NOMO-1 treated with dmso at 0.1 percent for 144 hours (cell line): ENCODE results near the gene ARHGEF2.

Experiments used
- DNase-seq: peaks from one replicate; lab custom pipeline; 2025; ENCODE audit not compliant: unreplicated experiment; lab: John Stamatoyannopoulos, UW

Gene ARHGEF2

DNA sequence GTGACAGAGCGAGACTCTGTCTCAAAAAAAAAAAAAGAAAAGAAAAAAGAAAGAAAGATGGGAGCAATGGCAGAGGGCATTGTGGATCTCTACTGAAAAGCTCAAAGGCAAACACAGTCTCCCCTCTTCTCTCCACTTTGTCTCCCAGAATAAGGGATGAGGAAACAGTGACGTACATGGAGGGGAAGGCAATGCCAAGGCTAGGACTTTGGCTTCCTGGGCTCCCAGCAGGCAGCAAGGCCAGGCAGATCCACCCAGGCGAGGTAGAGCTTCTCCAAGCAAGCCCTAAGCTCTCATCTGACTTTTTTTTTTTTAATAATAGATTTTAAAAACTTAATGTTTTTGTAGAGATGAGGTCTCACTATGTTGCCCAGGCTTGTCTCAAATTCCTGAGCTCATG is 4.6 kb downstream of the ARHGEF2 start:
- DNase-seq = no peak

DNA sequence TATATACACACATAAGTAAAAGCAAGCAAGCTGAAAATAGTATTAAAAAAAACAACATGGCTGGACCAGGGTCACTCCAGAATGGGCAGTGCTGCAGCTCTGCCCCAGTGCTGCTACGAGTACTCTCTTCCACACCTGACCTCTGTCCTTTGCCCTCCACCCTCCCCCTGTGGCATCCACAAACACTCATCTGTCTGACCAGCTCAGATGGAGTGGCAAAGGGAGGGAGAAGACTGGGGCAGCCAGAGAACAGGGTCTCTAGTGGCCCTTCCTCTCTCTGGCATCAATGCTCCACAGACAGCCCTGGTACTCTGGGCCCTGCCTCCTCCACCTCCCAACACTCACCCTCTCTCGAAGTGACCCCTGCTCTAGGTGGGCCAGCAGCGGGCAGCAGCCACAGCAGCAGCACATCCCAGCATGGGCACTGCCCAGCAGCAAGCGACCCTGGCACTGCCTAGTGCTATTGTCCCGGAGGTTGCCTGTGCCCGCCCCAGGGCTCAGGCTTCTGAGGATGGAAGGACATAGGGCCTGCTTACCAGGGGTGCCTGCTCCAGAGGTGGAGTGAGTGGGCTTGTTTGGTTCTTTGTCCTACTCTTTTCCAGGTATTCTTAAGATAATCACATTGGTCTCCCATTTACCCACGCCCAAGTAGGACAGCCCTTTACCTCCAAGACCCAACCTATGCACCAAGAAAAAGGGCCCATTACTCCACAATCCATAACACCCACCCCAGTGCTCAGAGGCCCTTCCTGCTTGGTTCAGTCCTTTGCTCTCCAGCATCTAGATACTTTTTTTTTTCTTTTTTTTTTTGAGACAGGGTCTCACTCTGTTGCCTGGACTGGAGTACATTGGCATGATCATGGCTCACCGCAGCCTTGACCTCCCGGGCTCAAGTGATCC is 6.2 kb downstream of the ARHGEF2 start:
- no peak for DNase-seq

DNA sequence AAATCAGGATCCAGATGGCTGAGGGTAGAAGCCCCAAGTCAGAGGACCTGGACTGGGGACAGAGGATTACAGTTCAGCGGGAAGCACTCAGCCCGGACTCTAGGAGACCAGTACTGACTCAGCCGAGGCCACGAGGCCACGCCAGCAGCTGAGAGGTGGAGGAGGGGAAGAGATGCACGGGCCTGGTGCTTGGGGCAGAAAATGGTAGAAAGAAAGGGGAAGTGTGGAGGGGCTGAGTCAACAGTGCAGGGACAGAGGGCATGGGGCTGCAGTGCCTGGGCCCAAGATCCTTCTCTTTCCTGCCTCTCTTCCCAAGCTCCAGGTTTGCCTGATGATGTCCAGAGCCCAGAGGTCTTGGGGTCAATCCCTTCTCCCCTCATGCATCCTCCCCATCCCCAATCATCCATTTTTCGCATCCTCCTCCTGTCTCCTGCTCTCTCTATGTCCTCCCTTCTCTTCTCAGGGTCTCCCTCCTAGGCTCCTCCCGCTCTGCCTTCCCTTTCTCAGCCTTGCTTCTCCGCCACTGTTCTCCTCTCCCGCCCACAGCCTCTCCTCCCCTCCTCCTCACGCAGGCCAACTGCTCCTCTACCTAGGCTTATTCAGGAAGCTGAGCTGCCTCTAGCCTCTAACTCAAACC is 7.7 kb downstream of the ARHGEF2 start:
- peak; percentile 94 for DNase-seq

DNA sequence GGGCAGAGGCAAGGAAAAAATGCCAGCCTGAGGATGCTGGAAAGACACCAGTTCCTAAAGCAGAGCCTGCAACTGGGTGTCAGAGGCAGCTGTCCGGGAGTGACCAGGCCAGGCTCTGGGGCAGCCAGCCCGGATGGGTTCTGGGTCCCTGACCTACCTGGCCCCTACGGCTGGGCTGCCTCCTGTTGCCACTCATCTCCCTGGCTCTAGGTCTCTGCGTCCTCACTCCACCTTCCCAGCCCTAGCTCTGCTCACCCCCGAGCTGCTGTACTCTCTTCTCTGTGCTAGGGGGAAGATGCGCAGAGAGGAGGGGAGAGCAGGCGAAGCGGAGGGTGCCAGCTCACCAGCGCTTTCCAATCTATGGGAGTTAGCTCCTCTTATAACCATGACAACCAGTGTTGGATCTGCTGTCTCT is 9.0 kb downstream of the ARHGEF2 start:
- DNase-seq = no peak

DNA sequence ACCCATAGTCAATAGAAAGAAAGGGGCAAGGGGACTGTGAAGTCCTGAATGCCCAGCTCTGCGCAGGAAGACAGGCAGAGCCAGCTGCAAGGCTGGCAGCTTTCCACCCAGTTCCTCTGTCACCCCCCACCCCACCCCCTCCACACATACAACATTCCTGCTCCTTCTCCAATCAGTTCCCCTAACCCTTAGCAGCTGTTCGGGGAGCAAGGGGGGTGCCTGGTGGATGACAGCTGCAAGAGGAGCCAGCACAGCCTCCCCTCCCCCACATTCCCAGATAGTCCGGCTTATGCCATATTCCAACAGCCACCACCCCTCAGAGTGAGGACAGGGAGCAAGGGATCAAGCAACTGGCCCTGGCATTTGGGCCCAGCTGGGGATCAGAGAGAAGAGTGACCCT is 9.7 kb downstream of the ARHGEF2 start:
- no peak for DNase-seq

DNA sequence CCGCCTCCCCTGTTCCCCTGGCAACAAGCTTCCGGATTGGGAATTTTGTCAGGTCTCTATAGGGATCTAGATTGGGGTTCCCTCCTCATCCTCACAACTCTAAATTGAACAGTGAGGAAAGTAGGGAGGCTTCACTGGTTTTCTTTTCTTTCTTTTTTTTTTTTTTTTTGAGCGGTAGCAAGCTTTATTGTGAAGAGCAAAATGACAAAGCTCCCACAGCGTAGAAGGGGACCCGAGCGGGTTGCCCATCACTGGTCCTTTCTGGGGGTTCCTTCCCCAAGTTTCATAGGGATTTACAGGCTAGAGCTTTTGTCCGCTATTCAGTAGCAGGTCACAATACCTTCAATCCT is 10.3 kb downstream of the ARHGEF2 start:
- DNase-seq = no peak

DNA sequence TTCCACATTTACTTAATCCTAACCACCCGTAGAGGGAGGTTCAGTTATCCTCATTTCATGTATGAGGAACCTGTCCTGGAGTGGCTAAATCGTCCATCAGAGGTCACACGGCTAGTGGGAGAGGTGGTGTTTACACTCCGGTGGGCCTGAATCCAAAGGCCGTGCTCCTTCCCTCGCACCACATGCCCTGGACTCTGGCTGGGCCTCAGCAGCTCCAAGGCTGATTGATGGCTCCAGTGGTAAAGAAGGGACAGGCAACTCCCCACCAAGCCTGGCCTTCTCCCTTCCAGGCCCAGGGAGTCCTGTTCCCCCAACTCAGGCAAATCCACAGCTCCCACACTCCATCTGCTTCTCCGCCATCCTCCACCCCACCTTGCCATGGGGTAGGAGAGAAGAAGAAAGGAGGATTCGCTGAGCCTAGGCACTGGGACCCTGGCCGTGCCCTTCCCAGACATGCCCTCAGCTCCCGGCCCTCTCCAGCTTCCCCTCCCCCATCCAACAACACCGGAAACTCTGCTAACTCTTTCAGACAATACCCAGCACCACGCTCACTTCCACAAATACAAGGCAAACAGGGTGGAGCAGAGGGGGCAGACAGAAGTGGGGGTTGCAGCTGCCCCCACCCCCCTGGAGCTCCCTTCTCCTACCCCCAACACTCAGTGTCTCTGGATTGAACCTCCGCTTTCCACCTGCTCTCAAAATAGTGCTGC is 10.9 kb downstream of the ARHGEF2 start:
- peak; percentile 45 for DNase-seq

DNA sequence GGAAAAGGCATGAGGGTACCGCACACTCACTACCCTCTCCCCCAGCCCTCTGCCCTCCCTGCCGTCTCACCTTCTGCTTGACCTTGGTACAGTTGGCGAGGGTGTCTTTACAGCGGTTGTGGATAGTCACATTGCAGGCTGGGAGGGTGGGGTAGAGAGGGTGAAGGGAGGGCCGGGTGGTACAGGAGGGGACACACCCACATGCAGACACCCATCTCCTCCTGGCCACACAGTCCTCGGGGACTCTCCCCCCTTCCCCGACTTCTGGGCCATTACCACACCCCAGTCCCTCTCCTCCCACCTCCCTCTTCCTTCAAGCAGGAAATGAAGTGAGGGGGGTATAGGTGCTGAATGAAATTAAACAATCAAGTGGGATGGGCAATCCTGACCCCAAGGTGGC is 11.6 kb downstream of the ARHGEF2 start:
- DNase-seq = no peak

DNA sequence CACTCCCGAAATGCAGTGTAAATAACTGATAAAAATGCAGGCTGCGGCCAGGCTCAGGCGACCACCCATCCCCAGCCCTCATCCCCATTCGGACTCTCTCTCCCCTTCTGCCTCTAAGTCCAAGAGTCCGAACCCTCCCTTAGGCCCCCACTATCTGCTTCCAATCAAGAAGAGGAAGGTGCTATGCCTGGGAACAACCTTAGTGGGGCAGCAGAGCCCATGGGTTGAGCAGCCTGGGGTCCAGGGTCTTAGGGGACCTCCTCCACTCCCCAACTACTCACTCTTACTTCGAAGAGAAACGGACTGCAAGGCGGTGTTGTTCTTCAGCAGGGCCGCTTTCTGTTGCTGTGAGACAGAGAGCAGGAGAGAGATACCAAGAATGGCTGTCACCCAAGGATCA is 12.2 kb downstream of the ARHGEF2 start:
- DNase-seq = no peak

DNA sequence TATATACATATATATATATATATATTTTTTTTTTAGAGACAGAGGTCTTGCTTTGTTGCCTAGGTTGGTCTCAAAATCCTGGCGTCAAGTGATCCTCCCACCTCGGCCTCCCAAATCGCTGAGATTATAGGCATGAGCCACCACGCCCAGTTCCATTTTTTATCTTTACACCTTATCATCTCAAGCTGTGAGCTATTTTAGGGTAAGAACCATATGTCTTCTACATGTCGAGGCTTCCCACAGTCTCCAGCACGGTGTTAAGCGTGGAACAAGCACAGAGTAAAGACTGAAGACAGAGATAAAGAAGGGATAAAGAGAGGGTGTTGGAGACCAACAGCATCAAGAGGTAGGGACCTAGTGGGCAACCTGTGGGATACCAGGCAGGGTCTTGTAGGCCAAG is 14.2 kb downstream of the ARHGEF2 start:
- DNase-seq = no peak

DNA sequence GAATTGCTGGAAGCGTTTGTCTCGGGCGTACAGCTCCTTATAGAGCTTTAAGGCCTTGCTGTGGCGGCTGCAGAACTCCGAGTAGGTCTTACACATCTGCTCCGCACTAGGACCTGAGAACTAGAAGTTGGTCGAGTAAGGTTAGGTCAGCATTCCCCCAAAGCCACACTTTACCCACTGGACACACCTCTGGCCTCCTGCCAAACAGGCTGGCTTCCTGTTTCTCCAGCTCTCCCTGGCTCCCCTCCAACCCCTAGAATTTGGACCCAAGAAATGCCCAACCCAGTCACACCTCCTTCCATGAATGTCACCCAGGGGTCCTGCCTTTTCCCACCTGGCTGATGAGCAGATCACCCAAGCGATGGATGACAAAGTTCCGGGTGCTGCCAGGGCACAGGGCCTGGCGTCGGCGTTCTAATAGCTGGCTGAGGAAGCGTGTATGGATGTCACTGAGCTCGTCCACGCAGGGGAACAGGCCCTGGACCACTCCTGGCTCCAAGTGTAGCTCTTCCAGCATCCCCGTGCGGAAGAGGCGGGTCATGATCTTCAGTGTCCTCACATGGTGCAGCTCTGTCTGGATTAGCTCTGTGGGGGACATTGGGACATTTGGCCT is 15.6 kb downstream of the ARHGEF2 start:
- DNase-seq = no peak

DNA sequence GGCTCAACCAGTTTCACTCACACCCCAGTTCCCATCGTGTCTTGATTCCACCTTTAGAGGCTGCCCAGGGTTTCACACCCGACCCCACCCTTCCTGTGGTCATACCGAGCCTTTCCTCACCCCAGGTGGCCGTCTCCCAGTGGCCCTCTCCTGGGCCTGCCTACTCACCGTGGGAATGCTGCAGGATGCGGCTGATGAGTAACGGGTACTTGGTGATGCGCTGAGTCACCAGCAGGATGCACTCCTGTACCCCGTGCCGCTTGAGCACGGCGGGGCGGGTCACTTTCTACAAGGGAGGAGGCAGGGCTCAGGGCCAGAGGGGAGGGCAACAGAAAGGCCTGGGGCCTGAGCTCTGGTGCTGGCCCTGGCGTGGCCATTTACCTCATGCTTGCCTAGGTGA is 16.4 kb downstream of the ARHGEF2 start:
- no peak for DNase-seq

DNA sequence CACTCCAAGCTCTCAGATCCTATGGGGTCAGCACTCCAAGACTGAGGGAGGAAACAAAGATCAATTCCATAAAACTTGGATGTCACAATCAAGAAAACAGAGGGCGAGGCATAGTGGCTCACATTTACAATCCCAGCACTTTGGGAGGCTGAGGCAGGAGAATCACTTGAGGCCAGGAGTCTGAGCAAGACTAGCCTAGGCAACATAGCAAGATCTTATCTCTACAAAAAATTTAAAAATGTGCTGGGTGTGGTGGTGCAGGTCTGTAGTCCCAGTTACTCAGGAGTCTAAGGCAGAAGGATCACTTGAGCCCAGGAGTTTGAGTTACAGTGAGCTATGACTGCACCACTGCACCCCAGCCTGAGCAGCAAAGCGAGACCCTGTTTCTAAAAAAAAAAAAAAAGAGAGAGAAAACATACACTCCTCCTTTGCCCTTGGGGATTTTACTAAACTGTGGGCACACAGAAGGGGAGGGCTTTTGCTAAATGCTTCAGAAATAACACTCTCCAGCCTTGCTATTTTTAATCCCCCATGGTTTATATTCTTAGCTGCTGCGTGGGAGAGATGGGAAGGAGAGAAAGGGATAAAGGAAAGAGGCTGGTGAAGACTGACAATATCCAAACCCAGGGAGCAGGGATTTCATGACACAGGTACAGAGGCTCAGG is 18.1 kb downstream of the ARHGEF2 start:
- no peak for DNase-seq

DNA sequence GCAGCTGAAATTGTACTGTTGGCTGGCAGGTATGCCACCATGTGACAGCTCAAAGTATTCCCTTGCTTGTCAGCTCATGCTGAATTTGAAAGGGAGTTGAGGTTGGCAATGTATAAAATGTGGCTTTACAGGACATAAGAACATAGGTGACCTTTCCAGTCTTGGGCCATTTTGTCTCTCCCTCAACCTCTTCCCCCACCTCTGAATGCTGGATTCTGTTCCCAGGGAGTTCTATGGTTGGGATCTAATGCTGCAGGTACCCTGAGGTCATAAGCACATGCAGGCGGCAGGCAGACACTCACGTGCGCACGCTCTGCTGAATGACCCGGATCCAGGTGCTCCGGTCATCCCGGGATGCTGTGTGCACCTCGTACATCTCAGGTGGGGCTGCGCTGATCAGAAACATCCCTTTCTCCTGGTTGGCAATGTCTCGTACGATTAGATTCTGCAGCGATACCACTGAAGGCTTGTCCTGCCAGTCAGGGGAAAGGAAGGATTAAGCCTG is 20.9 kb downstream of the ARHGEF2 start:
- no peak for DNase-seq

DNA sequence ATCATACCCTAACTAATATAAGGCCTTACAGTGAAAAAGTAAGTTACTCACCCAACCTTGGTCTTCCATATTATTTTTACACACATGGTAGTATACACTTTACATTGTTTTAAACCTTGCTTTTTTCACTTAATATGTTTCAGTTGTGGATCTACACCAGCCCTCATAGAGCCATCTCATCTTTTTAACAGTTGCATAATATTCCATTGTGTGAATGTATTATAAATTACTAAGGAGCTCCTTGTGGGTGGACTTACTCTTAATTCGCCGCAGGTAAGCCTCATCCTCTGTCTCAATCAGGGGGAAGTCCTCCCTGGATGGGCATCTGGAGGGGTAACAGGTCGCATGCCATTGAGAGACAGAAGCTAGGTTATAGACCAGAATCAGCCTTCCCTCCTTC is 23.7 kb downstream of the ARHGEF2 start:
- no peak for DNase-seq

DNA sequence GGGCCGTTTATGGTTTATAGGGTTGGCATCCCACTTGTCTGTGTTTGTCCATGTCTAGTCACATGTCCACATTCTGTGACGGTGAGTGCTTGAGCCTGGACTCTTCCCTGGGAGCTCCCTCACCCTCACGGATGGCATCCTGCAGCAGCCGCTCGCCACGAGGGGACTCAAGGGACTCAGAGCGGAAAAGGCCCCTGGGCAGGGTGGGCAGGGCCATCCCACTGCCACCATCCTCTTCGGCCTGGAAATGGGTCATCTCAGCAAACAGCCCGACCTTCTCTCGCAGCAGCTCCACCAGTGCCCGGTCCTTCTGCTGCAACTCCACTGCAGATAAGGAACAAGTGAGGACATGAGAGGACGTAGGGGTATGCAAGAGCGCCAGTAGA is 25.8 kb downstream of the ARHGEF2 start:
- DNase-seq = no peak

DNA sequence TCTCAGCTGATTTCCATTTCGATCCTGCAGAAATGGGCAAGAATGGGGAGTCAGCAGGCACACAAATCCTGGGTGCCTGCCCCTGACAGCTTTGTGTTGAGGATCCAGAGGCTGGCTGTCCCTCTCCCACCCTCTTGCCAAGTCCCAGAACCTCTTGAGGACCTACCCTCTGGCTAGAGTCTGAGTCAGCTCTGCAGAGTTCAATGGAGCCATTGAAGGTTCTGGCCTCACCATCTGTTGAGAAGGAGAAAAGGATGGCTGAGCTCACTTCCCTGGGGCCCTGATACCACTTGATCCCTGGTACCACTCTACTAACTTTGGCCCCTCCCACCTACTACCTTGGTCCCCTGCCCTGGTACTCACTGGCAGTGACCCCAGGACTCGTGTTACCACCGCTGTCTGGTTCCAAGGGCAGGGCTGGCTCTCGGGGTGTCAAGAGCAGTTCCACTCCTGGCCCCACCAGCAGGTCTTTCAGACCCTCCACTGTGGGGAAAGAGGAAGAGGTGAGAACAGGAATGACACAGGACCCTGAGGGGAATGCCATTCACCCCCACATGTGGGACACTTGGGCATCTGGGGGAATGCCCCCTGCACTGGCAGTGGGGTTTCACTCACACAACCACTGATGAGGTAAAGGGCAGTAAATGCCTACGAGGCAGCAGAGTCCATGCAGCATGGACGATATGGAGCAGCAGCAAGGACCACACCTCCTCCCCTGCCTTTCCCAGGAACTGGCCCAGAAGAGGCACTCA is 26.4 kb downstream of the ARHGEF2 start:
- DNase-seq = no peak

DNA sequence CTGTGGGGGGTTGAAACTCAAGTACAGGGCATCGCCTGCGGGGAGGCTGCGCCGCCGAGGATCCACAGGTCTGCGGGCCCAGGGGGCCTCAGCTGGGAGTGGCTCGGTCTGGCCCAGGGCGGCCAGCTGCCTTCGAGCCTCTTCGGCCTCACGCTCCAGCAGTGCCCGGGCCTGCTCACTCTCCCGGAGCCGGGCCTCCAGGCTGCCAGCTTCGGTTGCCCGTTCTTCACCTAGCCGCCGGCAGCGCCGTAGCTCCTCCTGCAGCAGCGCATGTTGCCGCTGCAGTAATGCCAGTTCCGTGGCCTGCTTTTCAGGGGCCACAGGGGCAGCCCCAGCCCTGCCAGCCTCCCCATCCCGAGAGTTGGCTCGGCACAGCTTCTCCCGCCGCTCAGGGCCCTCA is 27.5 kb downstream of the ARHGEF2 start:
- no peak for DNase-seq

DNA sequence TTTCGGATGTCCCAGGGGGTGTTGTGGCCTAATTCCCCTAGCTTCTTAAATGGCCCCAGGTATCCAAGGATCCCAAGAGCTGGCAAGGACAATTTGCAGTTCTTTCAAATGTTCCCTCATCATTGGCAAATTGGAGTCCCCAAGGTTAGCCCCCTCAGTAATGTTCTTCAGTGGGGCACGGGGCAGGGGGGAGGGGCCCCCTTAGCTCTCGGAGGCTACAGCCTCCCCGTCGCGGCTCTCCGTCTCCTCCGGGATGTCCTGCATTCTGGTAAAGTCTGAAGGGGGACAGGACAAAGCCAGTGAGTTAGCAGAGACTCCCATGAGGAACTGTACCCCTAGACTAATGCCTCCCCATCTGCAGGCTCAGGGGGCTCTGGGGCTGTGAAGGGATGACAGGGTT is 30.6 kb downstream of the ARHGEF2 start:
- DNase-seq = no peak

DNA sequence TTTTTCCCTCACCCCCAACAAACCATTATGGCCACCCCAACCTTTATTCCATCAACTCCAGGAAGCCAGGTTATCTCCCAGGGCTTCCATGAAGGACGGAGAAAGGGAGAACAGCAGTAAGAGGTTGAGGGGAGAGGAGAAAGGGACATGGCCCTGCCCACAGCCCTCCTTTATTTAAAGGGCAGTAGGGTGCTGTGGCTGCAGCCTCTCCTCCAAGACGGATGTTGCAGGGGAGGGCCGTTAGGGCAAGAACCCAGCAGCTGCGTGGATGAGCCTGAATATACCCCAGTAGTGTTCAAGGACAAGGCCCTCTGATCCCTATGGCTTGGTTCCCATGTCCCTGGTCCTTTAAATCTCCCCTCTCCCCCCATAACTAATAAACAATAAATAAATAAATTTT is 31.1 kb downstream of the ARHGEF2 start:
- no peak for DNase-seq
